GM21515 (cell line): ENCODE results near the gene HTR6.
A peak's percentile ranks its signal among the peaks of the same experiment; 100 is the strongest.

Source experiments
- ATAC-seq: cut with Tn5 transposase; IDR thresholded peaks from one replicate; pipeline ENCODE4 v1.9.1; 2021; ENCODE audit not compliant: unreplicated experiment

Gene HTR6

DNA sequence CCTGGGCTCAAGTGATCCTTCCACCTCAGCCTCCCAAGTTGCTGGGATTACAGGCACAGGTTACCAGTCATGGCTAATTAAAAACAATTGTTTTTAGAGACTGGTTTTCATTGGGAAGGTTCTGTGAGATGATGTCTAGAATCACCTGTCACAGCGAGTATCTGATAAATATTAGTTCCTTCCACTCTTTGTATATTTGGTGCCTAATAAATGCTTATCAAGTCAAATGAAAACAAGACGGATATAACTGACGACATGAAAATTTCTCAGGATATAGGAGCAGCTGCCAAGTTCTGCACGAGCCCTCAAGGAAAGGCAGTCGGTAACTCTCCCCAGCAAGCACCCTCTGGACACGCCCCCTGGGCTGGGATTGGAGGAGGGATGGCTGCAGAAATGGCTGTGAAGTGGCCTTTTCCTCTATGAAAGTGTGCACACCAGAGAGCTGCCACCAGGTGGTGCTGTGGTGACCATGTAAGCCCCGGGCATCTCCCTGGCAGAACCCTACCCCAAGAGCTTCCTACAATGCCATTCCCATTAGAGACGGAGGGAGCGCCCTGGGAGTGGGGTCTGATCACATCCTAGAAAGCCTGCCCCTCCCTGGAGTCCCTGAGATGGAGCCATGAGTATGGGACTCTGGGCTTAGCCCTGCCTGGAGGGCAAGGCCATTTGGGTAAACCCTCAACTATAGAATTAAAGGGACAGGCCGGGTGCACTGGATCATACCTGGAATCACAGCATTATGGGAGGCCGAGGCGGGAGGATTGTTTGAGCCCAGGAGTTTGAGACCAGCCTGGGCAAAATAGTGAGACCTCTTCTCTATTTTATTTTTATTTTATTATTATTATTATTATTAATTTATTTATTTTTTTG, 50.9 kb downstream of the HTR6 start:
- peak; percentile 53 for ATAC-seq

DNA sequence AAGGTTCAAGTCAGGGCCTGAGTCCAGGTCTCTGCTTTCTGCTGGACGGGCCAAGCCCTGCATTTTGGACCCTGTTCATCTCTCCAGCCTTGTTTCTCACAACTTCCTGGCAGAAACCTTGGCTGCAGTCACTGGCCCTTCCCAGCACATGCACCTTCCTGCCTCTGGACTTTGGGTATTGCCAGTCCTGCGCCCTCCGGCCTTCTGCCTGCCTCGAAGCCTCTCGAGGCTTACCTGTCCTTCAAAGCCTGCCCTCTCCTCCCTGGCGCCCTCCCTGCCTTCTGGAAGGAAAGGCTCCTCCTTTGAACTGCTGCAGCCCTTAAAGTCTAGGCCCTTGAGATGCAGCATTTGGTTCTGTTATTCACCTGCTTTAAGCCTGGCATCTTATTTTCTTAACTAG, 52.8 kb downstream of the HTR6 start:
- ATAC-seq, result no peak

DNA sequence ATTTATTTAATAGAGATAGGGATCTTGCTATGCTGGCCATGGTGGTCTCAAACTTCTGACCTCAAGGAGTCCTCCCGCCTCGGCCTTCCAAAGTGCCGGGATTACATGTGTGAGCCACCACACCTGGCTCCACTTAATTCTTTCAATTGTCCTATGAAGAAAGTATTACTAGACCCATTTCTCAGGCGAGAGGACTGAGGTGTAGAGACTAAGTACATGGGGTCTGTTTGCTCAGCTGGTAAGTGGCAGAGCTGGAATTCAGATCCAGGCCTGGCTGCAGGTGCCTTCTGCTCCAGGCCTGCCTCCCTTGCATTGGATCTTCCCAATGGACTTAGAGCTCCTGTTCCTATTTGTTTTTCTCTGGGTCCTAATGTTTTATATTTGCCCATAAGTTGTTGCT, 55.5 kb downstream of the HTR6 start:
- no peak for ATAC-seq

DNA sequence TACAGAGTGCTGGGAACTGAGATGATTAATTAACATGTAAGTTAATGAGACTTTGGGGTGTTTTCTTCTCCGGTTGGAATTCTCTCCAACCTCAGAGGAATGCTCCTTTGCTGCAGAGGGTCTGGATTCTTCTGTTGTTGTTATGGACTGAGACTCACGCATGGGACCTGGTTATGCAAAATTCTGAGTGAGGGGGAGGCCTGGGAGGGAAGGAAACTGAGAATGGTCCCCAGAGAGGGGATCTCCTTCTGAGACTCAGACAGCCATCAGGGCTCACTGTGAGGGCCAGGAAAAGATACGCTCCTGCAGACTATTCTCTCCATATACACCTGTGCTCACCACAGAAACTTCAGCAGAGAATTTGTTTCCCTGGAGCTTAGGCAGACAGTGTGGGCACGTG, 56.3 kb downstream of the HTR6 start:
- ATAC-seq, result no peak

DNA sequence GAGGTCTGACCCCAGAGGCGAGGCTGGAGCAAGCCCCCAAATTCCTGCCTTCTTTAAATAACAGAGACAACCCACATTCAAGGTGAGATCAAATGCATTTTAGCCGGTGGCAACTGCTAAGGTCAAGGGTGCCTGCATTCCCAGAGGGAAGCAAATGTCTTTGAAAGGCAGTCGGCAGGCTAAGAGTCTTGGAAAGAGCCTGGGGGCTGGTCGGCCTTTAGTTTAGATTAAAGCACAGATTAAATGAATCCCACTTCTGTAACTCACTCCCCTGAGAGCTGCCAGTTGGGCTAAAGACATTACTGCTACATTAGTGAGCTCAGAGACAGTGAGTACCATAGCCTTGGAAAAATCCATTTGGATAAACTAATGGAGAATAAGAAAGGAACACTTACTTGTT, 59.2 kb downstream of the HTR6 start:
- ATAC-seq, result no peak

DNA sequence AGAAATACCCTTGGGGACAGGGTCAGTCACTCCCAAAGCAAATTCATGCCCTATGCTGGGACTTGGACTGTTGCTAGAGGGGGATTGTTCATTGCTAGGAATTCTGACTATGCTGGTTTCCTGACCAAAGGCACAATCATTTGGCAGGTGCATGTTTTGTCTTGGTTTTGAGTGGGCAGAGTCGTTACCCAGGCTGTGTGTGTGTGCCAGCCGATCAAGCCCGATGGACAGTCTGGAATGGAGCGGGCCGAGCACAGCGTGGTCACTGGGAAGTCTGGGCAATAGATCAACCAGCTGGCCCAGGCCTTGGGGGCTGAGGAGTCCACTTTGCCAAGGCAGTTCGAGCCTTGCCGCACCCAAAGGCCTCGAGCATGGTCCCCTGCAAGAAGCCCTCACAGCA, 60.9 kb downstream of the HTR6 start:
- ATAC-seq, result no peak

DNA sequence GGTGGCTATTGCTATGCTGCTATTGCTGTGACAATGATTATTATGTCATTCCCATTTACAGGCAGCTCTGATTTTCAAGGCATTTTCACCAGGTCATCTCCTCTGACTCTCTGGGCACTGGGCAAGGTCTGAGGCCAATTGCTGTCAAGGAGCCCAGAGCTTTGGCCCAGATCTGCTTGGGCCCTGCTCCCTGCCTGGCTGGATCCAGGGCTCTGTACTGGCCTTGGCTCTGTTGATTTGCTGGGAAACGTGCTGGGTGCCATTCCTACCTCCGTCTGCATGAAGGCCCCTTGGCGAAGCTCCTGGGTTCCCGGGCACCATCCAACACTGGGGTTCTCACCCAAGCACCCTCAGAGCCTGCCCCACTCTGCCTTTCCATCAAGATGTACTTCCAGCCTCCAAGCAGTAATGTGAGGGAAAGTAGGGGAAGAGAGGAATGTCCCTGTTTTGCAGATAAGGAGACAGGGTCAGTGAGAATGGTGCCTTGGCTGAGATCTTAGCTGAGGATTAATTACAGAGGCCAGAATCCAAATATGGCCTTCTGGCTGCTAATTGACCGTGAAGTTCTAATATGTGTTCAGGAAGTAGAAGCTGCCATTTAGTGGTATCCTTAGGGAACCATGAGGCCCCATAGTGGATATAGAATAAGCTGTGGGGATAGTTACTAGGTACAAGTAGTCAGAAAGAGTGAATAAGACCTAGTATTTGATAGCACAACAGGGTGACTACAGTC, 63.9 kb downstream of the HTR6 start:
- ATAC-seq, result no peak

DNA sequence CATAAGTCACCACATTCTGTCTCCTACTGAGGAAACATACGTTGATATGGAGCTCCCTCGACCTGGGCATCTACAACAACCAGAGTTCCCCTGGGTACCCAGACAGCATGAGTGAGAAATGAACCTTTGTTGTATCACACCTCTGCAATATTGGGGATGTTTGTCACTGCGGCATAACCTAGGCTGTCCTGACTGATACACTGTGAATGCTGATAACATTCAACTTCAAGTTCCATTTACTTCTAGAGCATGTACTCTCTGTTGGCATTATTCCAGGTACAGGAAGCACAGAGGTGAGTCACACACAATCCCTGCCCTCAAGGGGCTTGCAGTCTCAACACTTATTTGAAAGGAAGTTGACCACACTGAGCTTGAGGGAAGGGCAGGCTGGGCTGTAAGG, 65.6 kb downstream of the HTR6 start:
- ATAC-seq, result no peak
